Liver (tissue), 9 donors: Measurements from ENCODE around the gene AFAP1. TPM values are rescaled to one million over a fixed set of nuclear protein-coding genes. Genes with fewer than 3 reads are reported as not detected.

Experiments used
- DNase-seq: peaks from one replicate; pipeline ENCODE4 v3.0.0-alpha.2; 2017; ENCODE audit warnings: low spot score
- H3K27ac ChIP-seq, 2 donors: one replicate each; pipeline ENCODE4 v1.7.0; 2013; ENCODE audit warnings: inconsistent platforms in 2 of 2, low read length in 2 of 2, control low read depth in 1 of 2, low read depth in 1 of 2, mild to moderate bottlenecking in 1 of 2
- H3K27me3 ChIP-seq, 4 donors: one replicate each; pipeline versions ENCODE4 v1.6.1 to v1.7.0; 2013; ENCODE audit warnings: low read length in 3 of 4, inconsistent platforms in 1 of 4, mild to moderate bottlenecking in 1 of 4, moderate library complexity in 1 of 4; ENCODE audit not compliant: control insufficient read depth in 4 of 4, insufficient read depth in 4 of 4
- H3K36me3 ChIP-seq, 4 donors: one replicate each; pipeline versions ENCODE4 v1.6.1 to v1.7.0; 2013; ENCODE audit warnings: low read length in 3 of 4, mild to moderate bottlenecking in 3 of 4, low read depth in 1 of 4, moderate library complexity in 1 of 4; ENCODE audit not compliant: control insufficient read depth in 4 of 4, insufficient read depth in 3 of 4
- H3K4me1 ChIP-seq, 4 donors: one replicate each; pipeline versions ENCODE4 v1.6.1 to v1.7.0; 2013; ENCODE audit warnings: low read length in 3 of 4, mild to moderate bottlenecking in 3 of 4, moderate library complexity in 1 of 4; ENCODE audit not compliant: control insufficient read depth in 4 of 4, insufficient read depth in 4 of 4
- H3K4me3 ChIP-seq, 3 donors: one replicate each; pipeline versions ENCODE4 v1.6.1 to v1.7.0; 2013; ENCODE audit warnings: low read length in 3 of 3, control low read depth in 1 of 3, low read depth in 1 of 3, mild to moderate bottlenecking in 1 of 3
- H3K9ac ChIP-seq, 2 donors: one replicate each; pipeline ENCODE4 v1.7.0; 2013; ENCODE audit warnings: low read length in 2 of 2, mild to moderate bottlenecking in 2 of 2, moderate library complexity in 2 of 2, control low read depth in 1 of 2, low read depth in 1 of 2
- H3K9me3 ChIP-seq, 4 donors: one replicate each; pipeline versions ENCODE4 v1.6.1 to v1.7.0; 2013; ENCODE audit warnings: low read length in 3 of 4; ENCODE audit not compliant: control insufficient read depth in 4 of 4
- EGR1 ChIP-seq, 2 donors: IDR thresholded peaks; 2 replicates each; pipeline ENCODE4 v1.6.1; 2016 to 2018; ENCODE audit warnings: antibody characterized with exemption in 2 of 2, low read depth in 2 of 2
- FOXA1 ChIP-seq: IDR thresholded peaks from 2 replicates; pipeline ENCODE4 v1.6.1; 2016; ENCODE audit warnings: antibody characterized with exemption
- FOXA2 ChIP-seq: IDR thresholded peaks from 2 replicates; pipeline ENCODE4 v1.6.1; 2016; ENCODE audit warnings: antibody characterized with exemption
- GABPA ChIP-seq, 2 donors: IDR thresholded peaks in 1 of 2; conservative IDR thresholded peaks in 1 of 2; 2 replicates each; pipeline ENCODE4 v1.6.1; 2016; ENCODE audit warnings: antibody characterized with exemption in 2 of 2, mild to moderate bottlenecking in 1 of 2, moderate library complexity in 1 of 2
- HNF4A ChIP-seq, 2 donors: conservative IDR thresholded peaks; 2 replicates each; pipeline ENCODE4 v1.6.1; 2016; ENCODE audit warnings: antibody characterized with exemption in 2 of 2, mild to moderate bottlenecking in 2 of 2
- HNF4G ChIP-seq: IDR thresholded peaks from 2 replicates; pipeline ENCODE4 v1.6.1; 2016; ENCODE audit warnings: antibody characterized with exemption
- JUND ChIP-seq, 2 donors: IDR thresholded peaks; 2 replicates each; pipeline ENCODE4 v1.6.1; 2016; ENCODE audit warnings: antibody characterized with exemption in 2 of 2
- NR2F2 ChIP-seq: IDR thresholded peaks from 2 replicates; pipeline ENCODE4 v1.6.1; 2016; ENCODE audit warnings: antibody characterized with exemption
- RAD21 ChIP-seq, 2 donors: IDR thresholded peaks; 2 replicates each; pipeline ENCODE4 v1.6.1; 2016; ENCODE audit warnings: antibody characterized with exemption in 2 of 2, mild to moderate bottlenecking in 2 of 2
- SP1 ChIP-seq: IDR thresholded peaks from 2 replicates; pipeline ENCODE4 v1.6.1; 2018; ENCODE audit warnings: antibody characterized with exemption, mild to moderate bottlenecking
- TAF1 ChIP-seq: conservative IDR thresholded peaks from 2 replicates; pipeline ENCODE4 v1.6.1; 2016; ENCODE audit warnings: antibody characterized with exemption, mild to moderate bottlenecking
- YY1 ChIP-seq: IDR thresholded peaks from 2 replicates; pipeline ENCODE4 v1.6.1; 2016; ENCODE audit warnings: antibody characterized with exemption, mild to moderate bottlenecking
- WGBS: extraction: QIAGEN DNeasy Blood & Tissue Kit; methylation state at CpG from one replicate; pipeline ENCODE4 v1.1.7; 2013; 5-methylcytosine and 5-hydroxymethylcytosine counted together
- polyA plus RNA-seq, 2 donors: library from polyadenylated mRNA; stranded (reverse) in 1 of 2; unstranded in 1 of 2; fragments of 200-250 nt in 1 of 2; fragments of >200 nt in 1 of 2; fragmentation: Nextera tagmentation in 1 of 2; extraction: Ambion mirVana in 1 of 2; gene quantifications; one replicate each; pipeline versions ENCODE4 v1.2.1 to v1.2.3, GENCODE V29; 2013 to 2015
- total RNA-seq, 2 donors: library from RNA; depleted of rRNA; stranded (reverse); fragments of >200 nt; gene quantifications; one replicate each; pipeline ENCODE4 v1.2.3, GENCODE V29; 2014
- TF ChIP-seq, protein P1 (sequence below): fragments of 150-350 bp; IDR thresholded peaks from 2 replicates; pipeline ENCODE4 v1.5.1; 2017; ENCODE audit warnings: improper control_type of control experiment, low read depth, low read length; ENCODE audit not compliant: missing input control
- TF ChIP-seq, protein P2 (sequence below): IDR thresholded peaks from 2 replicates; pipeline ENCODE4 v1.6.1; 2016; ENCODE audit warnings: antibody characterized with exemption
- TF ChIP-seq, protein P3 (sequence below): IDR thresholded peaks from 2 replicates; pipeline ENCODE4 v1.6.1; 2016; ENCODE audit warnings: antibody characterized with exemption
- TF ChIP-seq, protein P4 (sequence below): IDR thresholded peaks from 2 replicates; pipeline ENCODE4 v1.6.1; 2016; ENCODE audit warnings: antibody characterized with exemption
- TF ChIP-seq, protein P5 (sequence below): IDR thresholded peaks from 2 replicates; pipeline ENCODE4 v1.6.1; 2016; ENCODE audit warnings: antibody characterized with exemption, mild to moderate bottlenecking
- donor health status: healthy.
- donor health status: healthy.
- donor health status: healthy.
- donor health status: healthy.
- donor health status: healthy.

The AFAP1 gene
- total and polyA plus RNA-seq, 4 donors: 0.40 to 3.2 (median 1.6) TPM

DNA sequence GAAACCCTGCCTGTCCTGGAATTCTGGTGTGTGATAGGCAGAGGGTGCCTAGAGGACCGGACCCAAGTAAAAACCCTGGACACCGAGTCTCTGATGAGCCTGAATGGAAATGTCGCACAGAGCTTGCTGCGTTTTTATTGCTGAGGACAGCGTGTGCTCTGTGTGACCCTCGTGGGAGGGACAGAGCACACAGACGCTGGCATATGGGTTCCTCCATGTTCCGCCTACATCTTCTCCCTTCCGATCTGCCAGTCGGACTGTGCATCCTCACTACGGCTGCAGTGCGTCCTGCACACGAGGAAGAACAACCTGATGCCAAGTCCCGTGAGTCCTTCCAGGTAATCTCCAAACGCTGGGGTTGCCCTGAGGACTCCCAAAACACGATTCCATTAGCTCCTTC is 68.3 kb downstream of the AFAP1 start:
- Histone ChIP-seq H3K27me3 (no peaks in the 10 kb centered on the region), H3K4me3 (no peak overlapping the region), H3K9ac (no peak overlapping the region), H3K27ac (no peak overlapping the region), H3K36me3 (no peaks in the 10 kb centered on the region), H3K4me1 (no peaks in the 10 kb centered on the region), H3K9me3 (no peaks in the 10 kb centered on the region)
- no peak for DNase-seq
- TF ChIP-seq HNF4A (conservative IDR thresholded peaks at IDR 0.05): no peak
- no peak for TF ChIP-seq EGR1 (IDR thresholded peaks at IDR 0.05; ENCODE audit: low read depth in 2 of 2)
- TF ChIP-seq, protein P1, sequence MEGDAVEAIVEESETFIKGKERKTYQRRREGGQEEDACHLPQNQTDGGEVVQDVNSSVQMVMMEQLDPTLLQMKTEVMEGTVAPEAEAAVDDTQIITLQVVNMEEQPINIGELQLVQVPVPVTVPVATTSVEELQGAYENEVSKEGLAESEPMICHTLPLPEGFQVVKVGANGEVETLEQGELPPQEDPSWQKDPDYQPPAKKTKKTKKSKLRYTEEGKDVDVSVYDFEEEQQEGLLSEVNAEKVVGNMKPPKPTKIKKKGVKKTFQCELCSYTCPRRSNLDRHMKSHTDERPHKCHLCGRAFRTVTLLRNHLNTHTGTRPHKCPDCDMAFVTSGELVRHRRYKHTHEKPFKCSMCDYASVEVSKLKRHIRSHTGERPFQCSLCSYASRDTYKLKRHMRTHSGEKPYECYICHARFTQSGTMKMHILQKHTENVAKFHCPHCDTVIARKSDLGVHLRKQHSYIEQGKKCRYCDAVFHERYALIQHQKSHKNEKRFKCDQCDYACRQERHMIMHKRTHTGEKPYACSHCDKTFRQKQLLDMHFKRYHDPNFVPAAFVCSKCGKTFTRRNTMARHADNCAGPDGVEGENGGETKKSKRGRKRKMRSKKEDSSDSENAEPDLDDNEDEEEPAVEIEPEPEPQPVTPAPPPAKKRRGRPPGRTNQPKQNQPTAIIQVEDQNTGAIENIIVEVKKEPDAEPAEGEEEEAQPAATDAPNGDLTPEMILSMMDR: no peak
- TF ChIP-seq, protein P2, sequence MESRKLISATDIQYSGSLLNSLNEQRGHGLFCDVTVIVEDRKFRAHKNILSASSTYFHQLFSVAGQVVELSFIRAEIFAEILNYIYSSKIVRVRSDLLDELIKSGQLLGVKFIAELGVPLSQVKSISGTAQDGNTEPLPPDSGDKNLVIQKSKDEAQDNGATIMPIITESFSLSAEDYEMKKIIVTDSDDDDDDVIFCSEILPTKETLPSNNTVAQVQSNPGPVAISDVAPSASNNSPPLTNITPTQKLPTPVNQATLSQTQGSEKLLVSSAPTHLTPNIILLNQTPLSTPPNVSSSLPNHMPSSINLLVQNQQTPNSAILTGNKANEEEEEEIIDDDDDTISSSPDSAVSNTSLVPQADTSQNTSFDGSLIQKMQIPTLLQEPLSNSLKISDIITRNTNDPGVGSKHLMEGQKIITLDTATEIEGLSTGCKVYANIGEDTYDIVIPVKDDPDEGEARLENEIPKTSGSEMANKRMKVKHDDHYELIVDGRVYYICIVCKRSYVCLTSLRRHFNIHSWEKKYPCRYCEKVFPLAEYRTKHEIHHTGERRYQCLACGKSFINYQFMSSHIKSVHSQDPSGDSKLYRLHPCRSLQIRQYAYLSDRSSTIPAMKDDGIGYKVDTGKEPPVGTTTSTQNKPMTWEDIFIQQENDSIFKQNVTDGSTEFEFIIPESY: no peak
- no peak for TF ChIP-seq GABPA (IDR thresholded peaks at IDR 0.05 in 1 of 2, conservative IDR thresholded peaks at IDR 0.05 in 1 of 2)
- TF ChIP-seq FOXA1: no peak
- no peak for TF ChIP-seq SP1
- TF ChIP-seq RAD21 (IDR thresholded peaks at IDR 0.05): no peak
- no peak for TF ChIP-seq TAF1
- no peak for TF ChIP-seq FOXA2
- no peak for TF ChIP-seq JUND (IDR thresholded peaks at IDR 0.05)
- no peak for TF ChIP-seq NR2F2
- WGBS: 94% methylated on average over 16 of the region's 16 CpGs

DNA sequence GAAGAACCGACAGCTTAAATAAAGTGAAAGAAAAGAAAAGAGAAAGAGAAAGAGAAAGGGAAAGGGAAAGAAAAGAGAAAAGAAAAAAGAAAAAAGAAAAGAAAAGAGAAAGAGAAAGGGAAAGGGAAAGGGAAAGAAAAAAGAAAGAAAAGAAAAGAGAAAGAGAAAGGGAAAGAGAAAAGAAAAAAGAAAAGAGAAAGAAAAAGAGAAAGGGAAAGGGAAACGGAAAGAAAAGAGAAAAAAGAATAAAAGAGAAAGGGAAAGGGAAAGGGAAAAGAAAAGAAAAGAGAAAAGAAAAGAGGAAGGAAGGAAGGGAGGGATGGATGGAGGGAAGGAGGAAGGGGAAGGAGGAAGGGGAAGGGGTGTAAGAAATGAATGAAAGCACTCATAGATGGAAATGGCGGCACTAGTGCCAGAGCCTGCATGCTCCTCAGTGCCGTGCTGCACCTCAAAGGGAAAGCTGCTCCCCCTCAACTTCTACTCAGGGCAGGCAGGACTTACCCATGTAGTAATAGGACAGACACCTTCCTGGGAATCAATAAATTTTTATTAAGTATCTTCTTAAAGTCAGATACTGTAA is 70.7 kb downstream of the AFAP1 start:
- Histone ChIP-seq H3K9ac (no peak overlapping the region), H3K9me3 (no peaks in the 10 kb centered on the region), H3K4me3 (no peak overlapping the region), H3K36me3 (no peaks in the 10 kb centered on the region), H3K4me1 (no peaks in the 10 kb centered on the region), H3K27me3 (no peaks in the 10 kb centered on the region), H3K27ac (no peak overlapping the region)
- no peak for DNase-seq
- no peak for TF ChIP-seq RAD21 (IDR thresholded peaks at IDR 0.05)
- TF ChIP-seq, protein P3, sequence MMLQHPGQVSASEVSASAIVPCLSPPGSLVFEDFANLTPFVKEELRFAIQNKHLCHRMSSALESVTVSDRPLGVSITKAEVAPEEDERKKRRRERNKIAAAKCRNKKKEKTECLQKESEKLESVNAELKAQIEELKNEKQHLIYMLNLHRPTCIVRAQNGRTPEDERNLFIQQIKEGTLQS: no peak
- no peak for TF ChIP-seq EGR1 (IDR thresholded peaks at IDR 0.05; ENCODE audit: low read depth in 2 of 2)
- TF ChIP-seq GABPA (IDR thresholded peaks at IDR 0.05 in 1 of 2, conservative IDR thresholded peaks at IDR 0.05 in 1 of 2): no peak
- TF ChIP-seq, protein P4, sequence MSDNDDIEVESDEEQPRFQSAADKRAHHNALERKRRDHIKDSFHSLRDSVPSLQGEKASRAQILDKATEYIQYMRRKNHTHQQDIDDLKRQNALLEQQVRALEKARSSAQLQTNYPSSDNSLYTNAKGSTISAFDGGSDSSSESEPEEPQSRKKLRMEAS: no peak
- no peak for TF ChIP-seq SP1
- TF ChIP-seq FOXA1: no peak
- TF ChIP-seq, protein P1: no peak
- TF ChIP-seq JUND (IDR thresholded peaks at IDR 0.05): no peak
- TF ChIP-seq, protein P2: no peak
- TF ChIP-seq, protein P5, sequence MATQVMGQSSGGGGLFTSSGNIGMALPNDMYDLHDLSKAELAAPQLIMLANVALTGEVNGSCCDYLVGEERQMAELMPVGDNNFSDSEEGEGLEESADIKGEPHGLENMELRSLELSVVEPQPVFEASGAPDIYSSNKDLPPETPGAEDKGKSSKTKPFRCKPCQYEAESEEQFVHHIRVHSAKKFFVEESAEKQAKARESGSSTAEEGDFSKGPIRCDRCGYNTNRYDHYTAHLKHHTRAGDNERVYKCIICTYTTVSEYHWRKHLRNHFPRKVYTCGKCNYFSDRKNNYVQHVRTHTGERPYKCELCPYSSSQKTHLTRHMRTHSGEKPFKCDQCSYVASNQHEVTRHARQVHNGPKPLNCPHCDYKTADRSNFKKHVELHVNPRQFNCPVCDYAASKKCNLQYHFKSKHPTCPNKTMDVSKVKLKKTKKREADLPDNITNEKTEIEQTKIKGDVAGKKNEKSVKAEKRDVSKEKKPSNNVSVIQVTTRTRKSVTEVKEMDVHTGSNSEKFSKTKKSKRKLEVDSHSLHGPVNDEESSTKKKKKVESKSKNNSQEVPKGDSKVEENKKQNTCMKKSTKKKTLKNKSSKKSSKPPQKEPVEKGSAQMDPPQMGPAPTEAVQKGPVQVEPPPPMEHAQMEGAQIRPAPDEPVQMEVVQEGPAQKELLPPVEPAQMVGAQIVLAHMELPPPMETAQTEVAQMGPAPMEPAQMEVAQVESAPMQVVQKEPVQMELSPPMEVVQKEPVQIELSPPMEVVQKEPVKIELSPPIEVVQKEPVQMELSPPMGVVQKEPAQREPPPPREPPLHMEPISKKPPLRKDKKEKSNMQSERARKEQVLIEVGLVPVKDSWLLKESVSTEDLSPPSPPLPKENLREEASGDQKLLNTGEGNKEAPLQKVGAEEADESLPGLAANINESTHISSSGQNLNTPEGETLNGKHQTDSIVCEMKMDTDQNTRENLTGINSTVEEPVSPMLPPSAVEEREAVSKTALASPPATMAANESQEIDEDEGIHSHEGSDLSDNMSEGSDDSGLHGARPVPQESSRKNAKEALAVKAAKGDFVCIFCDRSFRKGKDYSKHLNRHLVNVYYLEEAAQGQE: no peak
- TF ChIP-seq NR2F2: no peak
- TF ChIP-seq HNF4G: no peak
- TF ChIP-seq YY1: no peak
- no peak for TF ChIP-seq HNF4A (conservative IDR thresholded peaks at IDR 0.05)
- WGBS: 94% methylated on average over 4 of the region's 4 CpGs
